Activated CD4-positive, alpha-beta memory T cell treated with anti-CD3 and anti-CD28 coated beads, Interleukin-2, amount 10 ng/mL, durations not matched to agents 7 days and 5 days (primary cell): ENCODE measurements around the gene STK39. TPM values are rescaled to one million over a fixed set of nuclear protein-coding genes. Genes with fewer than 3 reads are reported as not detected.

Experiments
- CTCF ChIA-PET: fragments of 350-600 bp; sonication (Branson Sonifier 250); formaldehyde crosslinking; loops from one replicate; lab custom pipeline; 2021; ENCODE audit warnings: antibody characterized with exemption, inconsistent platforms; lab: Charles Lee
- POLR2A ChIA-PET: fragments of 350-600 bp; sonication (Branson Sonifier 250); formaldehyde crosslinking; loops from one replicate; lab custom pipeline; 2021; ENCODE audit warnings: antibody characterized with exemption; lab: Charles Lee
- DNase-seq: peaks from one replicate; pipeline ENCODE4 v3.0.0-alpha.2; 2020
- H3K27ac Mint-ChIP-seq: one replicate; pipeline ENCODE4 v1.8.0; 2021; ENCODE audit warnings: mild to moderate bottlenecking, mixed read lengths
- H3K27me3 Mint-ChIP-seq: one replicate; pipeline ENCODE4 v1.8.0; 2021; ENCODE audit warnings: mixed read lengths
- H3K36me3 Mint-ChIP-seq: one replicate; pipeline ENCODE4 v1.8.0; 2021; ENCODE audit warnings: low read depth, mixed read lengths
- H3K4me1 Mint-ChIP-seq: one replicate; pipeline ENCODE4 v1.8.0; 2021; ENCODE audit warnings: mixed read lengths
- H3K4me3 Mint-ChIP-seq: one replicate; pipeline ENCODE4 v1.8.0; 2021; ENCODE audit warnings: mild to moderate bottlenecking, mixed read lengths
- H3K9me3 Mint-ChIP-seq: one replicate; pipeline ENCODE4 v1.8.0; 2021; ENCODE audit warnings: mixed read lengths
- total RNA-seq, 2 experiments: library from RNA; stranded (reverse); gene quantifications; one replicate each; pipeline ENCODE4 v1.2.3, GENCODE V29; 2021

The STK39 gene
- total RNA-seq, 2 experiments from 2014 or later: 43.0 to 45.5 TPM

DNA sequence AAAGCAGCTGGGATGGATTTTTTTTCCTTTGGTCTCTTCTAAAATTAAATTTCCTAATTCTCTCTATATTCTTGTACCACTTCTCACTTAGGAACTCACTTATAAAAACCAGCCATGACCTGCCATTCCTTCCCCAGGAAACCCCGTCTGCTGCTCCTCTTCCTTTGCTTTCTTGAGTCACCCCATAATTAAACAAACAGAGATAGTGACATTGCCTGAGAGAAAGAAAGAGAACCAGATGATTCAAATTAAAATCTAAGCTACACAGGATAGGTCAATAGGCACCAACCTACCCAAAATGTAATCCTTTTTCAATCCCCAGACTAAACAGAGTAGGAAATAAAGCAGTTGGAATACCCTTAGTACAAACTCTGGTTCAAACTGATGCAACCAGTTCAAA is 9.7 kb downstream of the STK39 start:
- ChIA-PET POLR2A (no interaction called here), CTCF (interaction anchor here (1.1 kb wide), 1 partner anchor 102 kb away, joined by 4 read pairs; no protein-coding TSS in a partner anchor)
- Mint-ChIP-seq H3K4me1 (peaks cover 35% of the 10 kb centered on the region), H3K27ac (no peak overlapping the region), H3K9me3 (peaks cover 10% of the 10 kb centered on the region), H3K27me3 (no peaks in the 10 kb centered on the region), H3K36me3 (peaks cover 32% of the 10 kb centered on the region), H3K4me3 (no peak overlapping the region)
- DNase-seq: no peak

DNA sequence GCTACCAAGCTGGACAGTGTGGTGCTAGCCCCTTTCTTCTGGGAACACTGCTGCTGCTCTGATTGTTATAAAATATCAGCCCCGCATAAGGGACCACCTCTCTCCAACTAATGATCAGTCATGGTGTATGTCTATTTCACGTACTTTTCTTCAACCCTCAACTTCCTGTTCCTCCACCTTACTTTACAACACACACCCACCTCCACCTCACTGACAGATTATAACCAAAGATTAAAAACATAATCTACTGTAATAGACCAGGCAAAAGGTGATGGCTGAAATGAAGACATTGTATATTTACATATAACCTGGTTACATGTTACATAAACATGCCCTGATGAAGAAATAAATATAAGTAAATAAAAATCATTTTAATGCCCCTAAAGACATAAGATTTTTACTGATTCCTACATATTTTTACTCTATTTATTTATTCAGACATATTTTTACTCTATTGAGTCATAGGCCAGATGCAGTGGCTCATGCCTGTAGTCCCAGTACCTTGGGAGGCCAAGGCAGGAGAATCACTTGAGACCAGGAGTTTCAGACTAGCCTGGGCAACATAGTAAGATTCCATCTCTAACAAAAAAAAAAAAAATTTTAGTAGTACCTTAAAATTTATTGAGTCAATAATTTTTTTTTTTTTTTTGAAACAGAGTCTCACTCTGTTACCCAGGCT is 12.8 kb downstream of the STK39 start:
- H3K4me3 Mint-ChIP-seq: peak overlapping the region; percentile 5

DNA sequence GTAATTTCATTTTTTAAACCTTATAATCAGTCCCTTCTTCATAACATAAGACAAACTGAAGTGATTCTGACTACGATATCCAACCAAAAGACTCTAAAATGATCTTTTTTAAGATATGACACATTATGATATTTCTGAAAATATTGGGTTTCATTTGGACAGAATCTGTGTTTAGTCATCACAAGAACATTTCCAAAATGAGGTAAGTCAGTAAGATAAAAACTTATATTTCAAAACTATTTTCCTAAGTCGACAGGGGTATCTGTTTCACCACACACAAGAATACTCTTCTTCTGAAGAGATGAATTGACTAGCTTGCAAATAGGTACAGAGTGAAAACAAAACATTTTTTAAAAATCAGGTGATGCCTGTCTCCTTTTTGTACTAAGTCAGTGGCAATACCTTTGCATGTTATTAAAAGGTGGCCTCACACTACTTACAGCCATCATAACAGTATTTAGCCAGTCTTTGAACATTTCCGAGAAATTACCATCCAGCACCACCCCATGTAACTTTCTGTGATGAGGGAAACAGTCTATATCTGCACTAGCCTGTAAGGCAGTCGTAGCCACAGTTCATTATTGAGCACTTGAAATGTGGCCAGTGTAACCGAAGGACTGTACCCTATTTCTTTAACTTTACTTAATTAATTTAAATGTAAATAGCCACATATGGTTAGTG is 13.5 kb downstream of the STK39 start:
- Mint-ChIP-seq H3K4me1 (peaks cover 37% of the 10 kb centered on the region), H3K27ac (peak overlapping the region; percentile 71), H3K27me3 (no peaks in the 10 kb centered on the region), H3K9me3 (peaks cover 15% of the 10 kb centered on the region), H3K4me3 (no peak overlapping the region), H3K36me3 (peaks cover 56% of the 10 kb centered on the region)
- ChIA-PET POLR2A (interaction anchor here (1.4 kb wide), 1 partner anchor 39 kb away, joined by 6 read pairs; no protein-coding TSS in a partner anchor), CTCF (no interaction called here)
- DNase-seq: no peak

More for the DNA sequence above, 12.8 kb downstream of the STK39 start:
- peaks cover 58% of the 10 kb centered on the region for H3K36me3 Mint-ChIP-seq
- no peak for DNase-seq
- H3K27me3 Mint-ChIP-seq: no peaks in the 10 kb centered on the region
- H3K27ac Mint-ChIP-seq: peak overlapping the region; percentile 49
- ChIA-PET POLR2A (interaction anchor here (1.4 kb wide), 1 partner anchor 40 kb away, joined by 6 read pairs; no protein-coding TSS in a partner anchor), CTCF (no interaction called here)
- peaks cover 37% of the 10 kb centered on the region for H3K4me1 Mint-ChIP-seq
- H3K9me3 Mint-ChIP-seq: peaks cover 17% of the 10 kb centered on the region

DNA sequence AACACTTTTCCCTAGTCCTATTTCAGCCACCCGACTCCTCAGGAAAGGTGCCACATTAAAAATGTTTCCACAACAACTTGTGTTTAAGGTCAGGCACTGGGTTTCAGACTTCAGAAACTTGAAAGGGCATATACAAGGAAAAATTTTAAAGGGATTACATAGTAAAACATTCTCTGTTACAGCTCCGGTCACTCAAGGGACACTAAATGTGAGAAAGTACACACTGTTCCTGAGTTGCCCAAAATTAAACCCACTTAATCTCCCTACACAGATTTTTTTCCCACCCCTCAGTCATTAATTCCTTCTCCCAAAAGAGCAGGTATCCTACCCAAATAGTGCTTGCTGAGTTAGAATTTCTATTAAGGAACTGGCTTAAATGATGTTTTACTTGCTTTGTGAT is 14.2 kb downstream of the STK39 start:
- Mint-ChIP-seq H3K9me3 (peaks cover 14% of the 10 kb centered on the region), H3K4me3 (no peak overlapping the region), H3K27ac (no peak overlapping the region), H3K36me3 (peaks cover 51% of the 10 kb centered on the region), H3K4me1 (peaks cover 34% of the 10 kb centered on the region), H3K27me3 (no peaks in the 10 kb centered on the region)
- POLR2A ChIA-PET: interaction anchor here (1.4 kb wide), 1 partner anchor 38 kb away, joined by 6 read pairs; no protein-coding TSS in a partner anchor
- CTCF ChIA-PET: no interaction called here
- DNase-seq: no peak

DNA sequence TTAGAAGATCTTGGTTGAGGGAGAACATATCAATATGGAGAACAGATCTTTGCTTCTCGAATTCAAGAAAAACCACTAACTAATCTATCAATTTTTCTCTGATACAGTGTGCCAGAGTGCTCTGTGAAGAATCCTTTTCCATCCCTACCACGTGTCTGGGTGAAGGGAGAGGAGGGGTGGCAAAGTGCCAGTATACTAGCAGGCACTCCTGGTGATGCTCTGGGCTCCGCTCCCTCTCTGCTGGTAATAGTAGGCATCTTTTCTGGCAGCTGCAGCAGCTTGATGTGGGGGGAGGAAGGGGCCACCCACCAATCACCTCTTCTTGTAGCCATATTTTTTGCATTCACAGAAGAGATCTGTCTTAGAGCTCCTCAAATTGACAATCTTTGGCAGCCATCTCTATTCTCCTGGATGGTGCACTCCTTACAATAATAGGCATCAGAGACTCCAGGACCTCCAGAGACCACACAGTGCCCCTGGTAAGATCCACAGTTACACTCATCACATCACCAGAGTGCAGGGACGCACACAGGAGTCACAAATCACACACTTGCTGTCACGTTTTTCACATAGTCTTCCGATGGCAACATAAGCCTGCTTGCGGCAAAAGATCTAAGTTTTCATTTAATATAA is 15.7 kb downstream of the STK39 start:
- H3K27me3 Mint-ChIP-seq: no peaks in the 10 kb centered on the region
- H3K4me3 Mint-ChIP-seq: no peak overlapping the region
- DNase-seq: no peak
- peaks cover 42% of the 10 kb centered on the region for H3K36me3 Mint-ChIP-seq
- H3K27ac Mint-ChIP-seq: no peak overlapping the region
- ChIA-PET POLR2A (no interaction called here), CTCF (no interaction called here)
- peaks cover 7% of the 10 kb centered on the region for H3K9me3 Mint-ChIP-seq
- H3K4me1 Mint-ChIP-seq: peaks cover 27% of the 10 kb centered on the region

DNA sequence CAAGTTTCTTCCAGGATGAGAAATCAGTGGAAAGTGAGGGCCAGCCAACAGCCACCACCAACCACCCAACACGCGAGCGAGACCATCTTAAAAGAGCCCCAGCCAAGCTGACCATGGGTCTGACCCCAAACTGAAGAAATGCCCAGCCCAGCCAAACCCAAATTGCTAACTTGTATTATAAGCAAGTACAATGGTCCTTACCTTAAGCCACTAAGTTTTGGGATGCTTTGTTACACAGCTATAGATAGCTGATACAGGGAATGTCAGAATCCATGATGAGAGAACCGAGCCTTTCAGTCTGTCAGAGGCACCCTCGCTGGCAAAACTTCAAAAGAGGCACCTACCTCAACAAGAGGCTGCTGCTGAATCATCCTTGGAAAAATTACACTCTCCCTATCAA is 17.0 kb downstream of the STK39 start:
- Mint-ChIP-seq H3K4me1 (peaks cover 28% of the 10 kb centered on the region), H3K9me3 (peaks cover 7% of the 10 kb centered on the region), H3K4me3 (no peak overlapping the region), H3K36me3 (peaks cover 39% of the 10 kb centered on the region), H3K27me3 (no peaks in the 10 kb centered on the region), H3K27ac (no peak overlapping the region)
- POLR2A ChIA-PET: no interaction called here
- no peak for DNase-seq
- CTCF ChIA-PET: no interaction called here

DNA sequence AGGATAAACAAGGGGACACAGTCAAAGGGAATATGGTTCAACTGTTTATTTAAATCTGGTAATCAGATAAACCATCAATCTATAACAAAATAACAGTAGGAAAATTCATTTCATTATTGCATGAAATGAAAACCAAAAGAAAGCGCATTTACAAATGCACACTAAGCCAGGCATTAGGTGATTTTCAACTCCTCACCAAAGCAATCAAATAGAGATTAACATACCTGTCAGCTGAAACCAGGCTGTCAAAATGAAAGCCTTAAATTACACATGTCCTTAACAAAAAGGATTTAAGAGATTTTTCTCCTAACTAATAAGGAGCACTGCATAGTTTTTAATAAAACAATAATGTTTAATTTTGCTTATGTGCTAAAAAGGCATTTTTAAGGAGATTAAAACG is 23.0 kb downstream of the STK39 start:
- Mint-ChIP-seq H3K27me3 (no peaks in the 10 kb centered on the region), H3K9me3 (no peaks in the 10 kb centered on the region)
- CTCF ChIA-PET: no interaction called here

DNA sequence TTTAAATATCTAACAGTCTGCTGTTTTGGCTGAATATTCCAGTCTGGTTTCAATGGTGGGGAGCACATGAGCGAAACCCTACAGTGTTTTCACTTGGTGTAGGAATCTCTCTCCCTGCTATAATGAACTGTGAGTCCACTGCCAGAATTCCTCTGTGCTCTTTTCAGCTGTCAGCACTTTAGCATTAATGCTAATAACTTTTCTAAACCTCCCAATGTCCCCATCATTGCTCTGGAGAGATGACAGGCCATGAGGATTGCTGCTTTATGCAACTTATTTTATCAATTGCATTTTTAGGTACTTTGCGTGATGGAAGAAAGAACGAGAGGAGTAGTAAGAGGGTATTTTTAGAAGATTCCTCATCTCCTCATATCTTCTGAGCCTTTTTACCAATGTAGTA is 25.3 kb downstream of the STK39 start:
- Mint-ChIP-seq H3K4me1 (peaks cover 25% of the 10 kb centered on the region), H3K36me3 (peaks cover 32% of the 10 kb centered on the region), H3K27me3 (no peaks in the 10 kb centered on the region), H3K9me3 (no peaks in the 10 kb centered on the region), H3K27ac (no peak overlapping the region), H3K4me3 (no peak overlapping the region)
- ChIA-PET CTCF (no interaction called here), POLR2A (no interaction called here)
- no peak for DNase-seq

More for the DNA sequence above, 23.0 kb downstream of the STK39 start:
- no peak for DNase-seq
- POLR2A ChIA-PET: no interaction called here
- Mint-ChIP-seq H3K36me3 (peaks cover 27% of the 10 kb centered on the region), H3K4me1 (peaks cover 27% of the 10 kb centered on the region), H3K4me3 (no peak overlapping the region), H3K27ac (no peak overlapping the region)

DNA sequence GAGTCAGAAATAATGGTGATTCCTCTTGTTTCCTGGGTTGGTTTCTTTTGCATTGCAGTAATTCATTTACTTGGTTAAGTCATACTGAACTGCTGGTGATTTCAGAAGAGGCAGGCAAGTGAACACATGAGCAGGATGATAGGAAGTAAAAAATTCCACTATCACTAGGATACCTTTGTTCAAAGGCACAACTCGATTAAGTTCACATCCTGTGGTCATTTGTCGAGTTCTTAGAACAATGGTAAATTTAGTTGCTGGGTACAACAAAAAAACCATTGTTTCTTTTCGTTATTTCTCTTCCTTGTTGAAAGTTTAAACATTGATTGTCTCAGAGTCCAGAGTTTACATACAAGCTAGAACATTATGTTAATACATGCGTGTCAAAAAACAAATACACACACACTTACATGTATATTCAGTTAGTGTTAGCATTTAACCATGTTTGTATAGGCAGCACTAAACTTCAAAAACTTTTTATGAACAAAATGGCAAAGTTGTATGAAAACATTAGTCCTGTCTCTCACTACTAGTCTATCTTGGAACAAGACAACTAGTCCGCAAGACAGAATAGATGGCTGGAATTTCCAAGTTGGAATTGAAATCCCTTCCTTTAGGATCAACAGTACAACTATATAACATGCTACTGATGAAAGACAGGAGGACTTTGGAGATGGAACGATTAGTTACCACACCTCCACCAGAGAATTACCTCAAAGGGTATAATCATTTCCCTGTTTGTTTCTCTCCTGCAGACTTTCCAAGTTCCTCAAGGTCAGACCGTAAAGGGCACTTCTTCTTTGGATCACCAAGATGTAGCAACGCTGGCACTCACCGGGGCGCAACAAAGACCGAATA is 26.2 kb downstream of the STK39 start:
- no peaks in the 10 kb centered on the region for H3K9me3 Mint-ChIP-seq
- no peak overlapping the region for H3K4me3 Mint-ChIP-seq
- POLR2A ChIA-PET: no interaction called here
- CTCF ChIA-PET: no interaction called here
- peaks cover 34% of the 10 kb centered on the region for H3K36me3 Mint-ChIP-seq
- H3K27ac Mint-ChIP-seq: no peak overlapping the region
- no peaks in the 10 kb centered on the region for H3K27me3 Mint-ChIP-seq
- DNase-seq: no peak
- peaks cover 25% of the 10 kb centered on the region for H3K4me1 Mint-ChIP-seq

DNA sequence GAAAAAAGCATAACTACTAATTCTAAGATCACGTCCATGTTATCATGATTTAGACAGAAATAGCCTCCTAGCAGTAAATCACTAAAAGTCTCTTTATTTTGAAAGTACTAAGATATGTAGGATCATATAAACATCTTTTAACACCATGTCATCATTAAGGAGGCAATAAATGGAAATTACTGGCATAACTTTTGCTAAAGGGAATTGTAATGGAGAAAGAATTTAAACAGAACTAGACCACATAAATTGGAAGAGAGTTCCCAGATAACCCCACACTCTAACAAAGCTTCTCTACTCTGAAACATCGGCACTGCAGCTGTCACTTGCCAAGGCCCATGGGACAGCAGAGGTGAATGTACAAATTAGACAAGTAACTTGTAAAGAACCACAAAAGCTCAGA is 29.5 kb downstream of the STK39 start:
- Mint-ChIP-seq H3K27ac (no peak overlapping the region), H3K36me3 (peaks cover 34% of the 10 kb centered on the region), H3K4me1 (peaks cover 9% of the 10 kb centered on the region), H3K27me3 (no peaks in the 10 kb centered on the region), H3K4me3 (no peak overlapping the region), H3K9me3 (no peaks in the 10 kb centered on the region)
- CTCF ChIA-PET: no interaction called here
- POLR2A ChIA-PET: no interaction called here
- DNase-seq: no peak

DNA sequence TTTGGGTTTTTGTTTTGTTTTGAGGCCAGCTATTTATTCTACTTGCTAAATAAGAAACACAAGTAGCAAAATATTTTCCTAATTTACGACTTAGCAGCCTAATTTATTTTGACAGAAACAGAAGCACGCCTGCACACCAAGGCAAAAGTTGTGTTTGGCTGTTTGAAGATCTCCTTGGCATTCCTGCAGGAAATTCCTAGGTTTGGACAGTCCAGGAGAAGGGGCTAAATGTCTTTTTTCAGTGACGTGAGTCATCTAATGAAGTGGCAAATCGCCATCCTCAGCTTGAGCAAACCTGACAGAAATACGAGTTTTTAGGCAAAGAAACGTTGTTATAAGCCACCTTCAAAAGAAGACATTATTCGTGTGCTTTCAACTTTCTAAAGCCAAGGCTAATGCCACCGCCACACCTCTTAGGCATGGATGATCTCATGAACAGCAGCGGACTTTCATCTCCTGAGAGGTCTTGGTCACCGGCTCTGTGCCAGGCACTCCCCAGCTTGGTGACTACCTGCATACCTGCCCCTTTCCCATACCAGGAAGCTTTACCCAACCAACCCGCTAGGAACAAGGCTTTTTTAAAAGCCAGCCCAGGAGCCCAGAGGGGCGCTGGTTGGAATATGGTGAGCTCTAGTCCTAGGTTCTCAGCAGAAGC is 30.9 kb downstream of the STK39 start:
- H3K27me3 Mint-ChIP-seq: no peaks in the 10 kb centered on the region
- peaks cover 20% of the 10 kb centered on the region for H3K4me1 Mint-ChIP-seq
- peaks cover 27% of the 10 kb centered on the region for H3K36me3 Mint-ChIP-seq
- no peaks in the 10 kb centered on the region for H3K9me3 Mint-ChIP-seq
- no peak overlapping the region for H3K4me3 Mint-ChIP-seq
- DNase-seq: no peak
- CTCF ChIA-PET: no interaction called here
- H3K27ac Mint-ChIP-seq: no peak overlapping the region
- POLR2A ChIA-PET: no interaction called here

DNA sequence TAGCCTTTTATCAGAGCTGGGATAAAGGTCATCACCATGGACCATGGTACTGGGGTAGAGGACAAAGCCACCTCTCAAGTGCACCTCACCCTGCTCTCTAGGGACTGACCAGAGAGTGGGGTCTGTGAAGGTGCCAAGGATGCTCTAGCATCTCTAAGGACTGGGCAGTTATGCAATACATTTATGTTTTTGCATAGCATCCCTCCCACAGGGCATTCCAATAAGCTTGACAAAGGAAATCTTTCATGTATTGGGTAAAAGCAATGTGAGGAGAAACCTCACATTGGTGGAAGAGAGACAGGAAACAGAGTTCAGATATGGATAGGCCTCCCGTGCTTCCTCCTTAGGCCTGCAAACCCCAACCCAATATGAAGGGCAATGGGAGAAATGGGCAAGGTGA is 31.6 kb downstream of the STK39 start:
- Mint-ChIP-seq H3K9me3 (no peaks in the 10 kb centered on the region), H3K27ac (no peak overlapping the region), H3K36me3 (peaks cover 23% of the 10 kb centered on the region), H3K4me3 (no peak overlapping the region), H3K4me1 (peaks cover 22% of the 10 kb centered on the region), H3K27me3 (no peaks in the 10 kb centered on the region)
- ChIA-PET CTCF (no interaction called here), POLR2A (interaction anchor here (0.6 kb wide), 1 partner anchor 17 kb away, joined by 3 read pairs; no protein-coding TSS in a partner anchor)
- DNase-seq: no peak
